ENCODE data around the gene SSBP2. TPM values are rescaled to one million over a fixed set of nuclear protein-coding genes. Genes with fewer than 3 reads are reported as not detected.
A peak's percentile ranks its signal among the peaks of the same experiment; 100 is the strongest.

Gene SSBP2
- total RNA-seq, 2 experiments from 2014 or later = 28.1 to 30.3 TPM

DNA sequence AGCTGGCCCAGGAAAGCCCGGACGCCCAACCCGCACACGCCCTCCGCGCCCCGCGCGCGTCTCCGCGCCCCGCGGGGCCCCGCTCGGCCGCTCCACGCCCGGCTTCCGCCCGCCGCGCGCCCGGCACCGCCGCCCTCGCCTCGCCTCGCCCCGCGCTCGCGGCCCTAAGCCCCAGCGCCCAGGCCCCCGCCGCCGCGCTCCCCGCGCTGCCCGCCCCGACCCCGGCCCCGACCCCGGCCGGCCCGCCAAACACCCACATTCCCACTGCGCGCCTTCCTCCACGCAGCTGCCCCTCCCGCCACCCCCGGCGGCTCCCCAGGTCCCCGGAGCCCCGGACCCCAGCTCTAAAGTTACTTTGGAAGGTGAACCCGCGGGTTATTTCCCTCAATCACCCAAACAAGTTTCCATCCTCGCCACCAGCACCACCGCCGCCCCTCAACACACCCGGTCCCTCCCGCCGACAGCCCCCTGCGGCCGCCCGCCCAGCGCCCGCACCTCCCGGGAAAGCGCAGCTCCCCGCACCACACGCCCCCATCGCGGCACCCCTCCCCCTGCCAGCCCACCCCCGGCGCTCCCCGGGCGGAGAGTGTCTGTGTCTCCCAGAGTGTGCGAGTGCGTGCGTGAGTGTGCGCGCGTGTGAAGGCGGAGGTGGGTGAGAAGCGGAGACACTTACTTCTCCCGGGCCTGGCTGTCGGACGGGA lies 439 bp downstream of the SSBP2 start:
- peaks cover 2% of the 10 kb centered on the region for H3K36me3 Mint-ChIP-seq (ENCODE audit: low read depth)
- peak overlapping the region; percentile 87 for H3K27ac Mint-ChIP-seq
- H3K9me3 Mint-ChIP-seq = no peaks in the 10 kb centered on the region
- ChIA-PET CTCF (interaction anchor here (0.7 to 2.8 kb wide), 10 partner anchors 29 to 415 kb away, joined by 3 to 54 read pairs (median 4); no protein-coding TSS in a partner anchor), POLR2A (interaction anchor here (0.6 to 6.0 kb wide), 32 partner anchors 9 to 1097 kb away, joined by 3 to 280 read pairs (median 5); partner anchors contain the start of genes ATG10, RPS23 and ZCCHC9)
- H3K4me1 Mint-ChIP-seq = peaks cover 26% of the 10 kb centered on the region
- peak overlapping the region; percentile 87 for H3K4me3 Mint-ChIP-seq
- H3K27me3 Mint-ChIP-seq = peaks cover 24% of the 10 kb centered on the region
- DNase-seq = peak; percentile 40

DNA sequence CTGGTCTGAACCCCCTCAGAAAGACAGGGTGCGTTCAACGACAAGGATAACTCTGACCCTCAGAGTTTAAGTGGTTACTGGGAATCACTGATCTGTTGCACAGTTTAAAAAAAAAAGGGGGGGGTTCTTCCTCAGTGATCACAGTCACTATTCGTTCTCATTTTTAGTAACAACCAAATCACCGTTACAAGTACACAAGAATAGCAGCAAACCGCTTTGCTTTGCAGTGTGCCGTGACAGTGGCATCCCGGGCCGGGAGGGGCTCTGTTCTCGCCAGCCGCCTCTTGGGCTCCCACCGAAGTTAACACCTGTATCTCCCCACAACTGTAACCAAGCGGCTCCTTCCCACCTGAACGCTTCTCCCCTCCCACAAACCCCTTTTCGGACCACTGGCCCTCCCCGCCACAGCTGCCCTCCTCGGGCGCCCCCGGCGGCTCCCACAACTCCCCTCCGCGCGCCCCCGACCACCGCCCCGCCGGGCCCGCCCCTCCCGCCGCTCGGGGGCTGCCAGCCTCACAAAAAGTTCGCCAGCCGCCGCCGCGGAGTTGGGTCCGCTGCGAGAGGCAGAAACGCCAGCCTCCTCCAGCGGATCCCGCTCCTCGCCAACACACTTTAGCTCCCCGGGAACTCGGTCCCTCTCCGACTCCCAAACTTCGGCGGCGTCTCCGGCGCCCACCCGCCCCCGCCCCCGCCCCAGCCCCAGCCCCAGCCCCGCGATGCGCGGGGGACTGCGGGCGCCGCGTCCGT lies 1.2 kb downstream of the SSBP2 start:
- DNase-seq = peak; percentile 56
- peaks cover 24% of the 10 kb centered on the region for H3K27me3 Mint-ChIP-seq
- H3K4me1 Mint-ChIP-seq = peaks cover 26% of the 10 kb centered on the region
- peak overlapping the region; percentile 74 for H3K27ac Mint-ChIP-seq
- H3K4me3 Mint-ChIP-seq = peak overlapping the region; percentile 86
- CTCF ChIA-PET = interaction anchor here (1.1 to 2.8 kb wide), 6 partner anchors 9 to 233 kb away, joined by 3 to 54 read pairs (median 4); no protein-coding TSS in a partner anchor
- H3K9me3 Mint-ChIP-seq = no peaks in the 10 kb centered on the region
- peaks cover 2% of the 10 kb centered on the region for H3K36me3 Mint-ChIP-seq (ENCODE audit: low read depth)
- POLR2A ChIA-PET = interaction anchor here (1.1 to 6.0 kb wide), 17 partner anchors 17 to 1096 kb away, joined by 3 to 280 read pairs (median 6); partner anchors contain the start of genes ATG10 and RPS23

DNA sequence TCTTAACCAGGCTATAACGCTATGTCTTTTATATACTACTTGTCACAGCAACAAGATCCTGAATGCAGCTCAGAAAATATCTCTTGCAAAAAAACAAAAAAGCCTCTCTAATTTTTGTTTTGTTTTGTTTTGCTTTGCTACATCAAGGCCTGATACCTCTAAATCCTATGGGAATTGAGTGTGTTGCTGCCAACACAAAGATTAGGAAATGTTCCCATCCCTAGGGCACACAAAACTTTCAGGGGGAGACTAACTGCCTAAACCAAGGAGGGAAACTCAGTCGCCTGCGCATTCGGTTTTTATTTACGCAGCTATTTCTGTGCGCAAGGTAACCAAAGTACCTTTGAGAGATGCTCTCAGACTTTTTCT lies 1.7 kb downstream of the SSBP2 start:
- Mint-ChIP-seq H3K9me3 (no peaks in the 10 kb centered on the region), H3K36me3 (ENCODE audit: low read depth) (peaks cover 2% of the 10 kb centered on the region), H3K27ac (peak overlapping the region; percentile 74), H3K27me3 (peaks cover 22% of the 10 kb centered on the region), H3K4me3 (peak overlapping the region; percentile 86), H3K4me1 (peaks cover 26% of the 10 kb centered on the region)
- CTCF ChIA-PET = interaction anchor here (1.1 to 1.3 kb wide), 2 partner anchors 9 to 102 kb away, joined by 3 to 4 read pairs; no protein-coding TSS in a partner anchor
- POLR2A ChIA-PET = interaction anchor here (1.5 to 6.0 kb wide), 3 partner anchors 30 to 102 kb away, joined by 3 to 280 read pairs (median 47); no protein-coding TSS in a partner anchor
- DNase-seq = no peak

DNA sequence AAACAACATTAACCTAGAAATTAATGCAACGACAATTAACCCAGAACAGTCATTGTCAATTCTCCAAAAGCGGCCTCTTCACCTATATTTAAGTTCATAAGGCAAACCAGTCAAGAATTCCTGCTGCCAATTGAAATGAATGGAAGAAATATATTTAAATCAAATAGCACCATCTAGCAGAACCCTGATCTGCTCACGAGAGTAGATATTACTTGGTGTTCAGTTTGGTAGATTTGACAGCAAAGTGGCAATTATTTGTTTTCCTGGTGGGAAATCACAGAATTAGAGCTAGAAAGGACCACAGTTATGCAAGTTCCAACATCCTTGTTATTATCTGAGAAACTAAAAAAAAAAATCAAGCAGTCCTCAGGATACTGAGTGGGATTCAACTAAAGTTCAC lies 2.3 kb downstream of the SSBP2 start:
- Mint-ChIP-seq H3K36me3 (ENCODE audit: low read depth) (peaks cover 2% of the 10 kb centered on the region), H3K4me1 (peaks cover 26% of the 10 kb centered on the region), H3K9me3 (no peaks in the 10 kb centered on the region), H3K27ac (no peak overlapping the region), H3K4me3 (peak overlapping the region; percentile 86), H3K27me3 (peaks cover 22% of the 10 kb centered on the region)
- CTCF ChIA-PET = interaction anchor here (1.1 to 1.3 kb wide), 2 partner anchors 8 to 103 kb away, joined by 3 to 4 read pairs; no protein-coding TSS in a partner anchor
- POLR2A ChIA-PET = interaction anchor here (1.5 to 6.0 kb wide), 2 partner anchors 74 to 103 kb away, joined by 3 to 280 read pairs; no protein-coding TSS in a partner anchor
- DNase-seq = no peak

DNA sequence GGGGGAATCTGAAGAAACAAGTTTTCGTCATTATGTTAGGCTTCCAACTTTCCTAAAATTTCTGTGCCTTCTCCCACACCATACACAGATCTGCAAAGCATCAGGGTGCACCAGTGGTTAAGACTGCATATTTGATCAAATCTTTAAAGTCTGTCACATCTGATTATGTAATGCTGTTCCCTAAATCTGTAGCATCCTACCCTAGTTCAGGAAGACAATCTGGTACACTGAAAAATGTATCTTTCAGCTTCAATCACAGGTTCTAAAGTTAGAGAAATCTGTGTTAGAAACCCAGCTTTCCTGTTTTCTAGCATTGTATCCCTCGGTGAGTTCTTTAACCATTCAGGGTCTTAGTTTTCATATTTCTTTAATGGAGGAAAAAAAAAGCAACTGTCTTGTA lies 3.9 kb downstream of the SSBP2 start:
- DNase-seq = no peak
- Mint-ChIP-seq H3K27ac (no peak overlapping the region), H3K4me3 (no peak overlapping the region), H3K9me3 (no peaks in the 10 kb centered on the region), H3K36me3 (ENCODE audit: low read depth) (no peaks in the 10 kb centered on the region), H3K4me1 (peaks cover 21% of the 10 kb centered on the region), H3K27me3 (peaks cover 16% of the 10 kb centered on the region)
- CTCF ChIA-PET = no interaction called here
- POLR2A ChIA-PET = interaction anchor here (1.0 kb wide), 1 partner anchor 105 kb away, joined by 4 read pairs; no protein-coding TSS in a partner anchor

DNA sequence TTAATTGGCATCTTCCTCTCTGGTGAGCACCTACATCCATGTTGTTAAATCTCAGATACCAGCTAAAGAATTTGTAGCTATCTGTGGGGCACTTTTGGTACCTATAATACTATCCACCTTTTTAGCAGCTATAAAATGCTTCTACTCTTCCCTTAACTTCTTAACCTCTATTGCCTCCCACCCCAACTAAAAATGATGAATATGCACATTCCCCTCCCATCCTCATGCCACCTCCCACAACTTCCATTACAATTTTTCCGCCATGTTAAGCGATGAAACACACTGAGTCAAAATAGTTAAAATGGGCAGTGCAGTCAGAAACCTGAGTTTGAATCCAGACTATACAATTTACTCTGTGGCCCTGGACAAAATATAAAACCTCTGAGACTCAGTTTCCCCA lies 10.1 kb downstream of the SSBP2 start:
- POLR2A ChIA-PET = interaction anchor here (0.8 to 2.4 kb wide), 2 partner anchors 10 to 110 kb away, joined by 3 to 14 read pairs; partner anchors contain the start of gene SSBP2
- CTCF ChIA-PET = interaction anchor here (1.6 kb wide), 1 partner anchor 8 kb away, joined by 3 read pairs; no protein-coding TSS in a partner anchor

DNA sequence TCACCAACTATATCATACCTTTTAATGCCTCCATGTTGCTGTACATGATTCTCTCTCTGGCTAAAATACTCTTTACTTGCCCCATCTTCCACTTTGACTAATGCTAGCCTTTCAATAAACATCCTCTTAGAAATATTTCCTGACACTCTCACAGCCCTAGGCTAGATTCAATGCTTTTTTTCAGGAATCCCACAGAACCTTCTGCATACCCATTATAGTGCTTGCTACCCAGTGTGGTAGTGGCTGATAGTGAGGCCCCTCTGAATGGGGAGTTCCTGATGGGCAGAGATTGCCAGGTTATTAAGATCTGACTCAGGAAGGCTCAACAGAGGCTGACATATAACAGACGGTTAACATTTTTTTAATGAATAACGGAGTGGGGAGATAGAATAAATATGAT lies 11.6 kb downstream of the SSBP2 start:
- CTCF ChIA-PET = no interaction called here
- Mint-ChIP-seq H3K4me1 (no peaks in the 10 kb centered on the region), H3K36me3 (ENCODE audit: low read depth) (peaks cover 4% of the 10 kb centered on the region), H3K4me3 (no peak overlapping the region), H3K9me3 (no peaks in the 10 kb centered on the region), H3K27me3 (no peaks in the 10 kb centered on the region), H3K27ac (no peak overlapping the region)
- POLR2A ChIA-PET = no interaction called here
- DNase-seq = no peak

More for the DNA sequence above, 10.1 kb downstream of the SSBP2 start:
- Mint-ChIP-seq H3K36me3 (ENCODE audit: low read depth) (peaks cover 4% of the 10 kb centered on the region), H3K9me3 (no peaks in the 10 kb centered on the region), H3K4me3 (no peak overlapping the region), H3K27me3 (no peaks in the 10 kb centered on the region), H3K27ac (no peak overlapping the region), H3K4me1 (no peaks in the 10 kb centered on the region)
- DNase-seq = no peak

DNA sequence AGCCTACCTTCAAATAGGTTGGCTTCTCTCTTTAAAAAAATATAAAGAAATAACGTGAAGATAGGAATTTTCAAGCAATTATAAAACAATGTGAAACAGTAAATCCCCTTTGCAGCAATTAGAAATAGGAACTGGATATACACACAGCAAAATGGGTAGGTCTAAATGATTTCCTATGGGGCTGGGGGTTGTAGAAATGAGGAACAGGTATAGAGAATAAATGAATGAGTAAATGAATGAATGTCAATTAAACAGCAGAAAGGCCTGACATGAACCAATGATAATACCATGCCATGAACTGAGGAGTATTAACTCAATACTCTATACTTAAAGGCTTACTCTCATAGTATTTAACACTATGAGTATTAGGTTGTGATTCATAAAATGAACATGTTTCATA lies 21.6 kb downstream of the SSBP2 start:
- Mint-ChIP-seq H3K9me3 (no peaks in the 10 kb centered on the region), H3K4me1 (no peaks in the 10 kb centered on the region), H3K4me3 (no peak overlapping the region), H3K27me3 (no peaks in the 10 kb centered on the region), H3K36me3 (ENCODE audit: low read depth) (no peaks in the 10 kb centered on the region), H3K27ac (no peak overlapping the region)
- ChIA-PET CTCF (no interaction called here), POLR2A (no interaction called here)
- no peak for DNase-seq

DNA sequence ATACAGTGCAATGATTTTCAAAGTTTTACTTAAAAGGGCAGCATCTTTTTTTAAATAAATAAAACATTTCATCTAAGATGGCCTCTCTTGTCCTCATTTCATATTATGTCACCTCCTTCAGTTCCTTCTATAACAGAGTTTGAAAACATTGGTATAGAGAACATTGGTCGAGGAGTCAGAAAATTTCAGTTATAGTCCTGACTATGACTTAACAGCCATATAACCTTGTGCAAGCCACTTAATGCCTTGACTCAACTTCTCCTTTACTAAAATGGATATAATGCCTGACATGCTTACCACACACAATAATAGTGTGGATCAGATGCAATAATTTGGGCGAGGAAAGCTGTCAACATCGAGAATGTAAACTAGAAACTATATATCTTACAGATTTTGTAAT lies 22.6 kb downstream of the SSBP2 start:
- no peak overlapping the region for H3K4me3 Mint-ChIP-seq
- CTCF ChIA-PET = no interaction called here
- POLR2A ChIA-PET = no interaction called here
- no peak overlapping the region for H3K27ac Mint-ChIP-seq
- no peaks in the 10 kb centered on the region for H3K36me3 Mint-ChIP-seq (ENCODE audit: low read depth)
- H3K9me3 Mint-ChIP-seq = no peaks in the 10 kb centered on the region
- H3K4me1 Mint-ChIP-seq = no peaks in the 10 kb centered on the region
- H3K27me3 Mint-ChIP-seq = no peaks in the 10 kb centered on the region
- no peak for DNase-seq

DNA sequence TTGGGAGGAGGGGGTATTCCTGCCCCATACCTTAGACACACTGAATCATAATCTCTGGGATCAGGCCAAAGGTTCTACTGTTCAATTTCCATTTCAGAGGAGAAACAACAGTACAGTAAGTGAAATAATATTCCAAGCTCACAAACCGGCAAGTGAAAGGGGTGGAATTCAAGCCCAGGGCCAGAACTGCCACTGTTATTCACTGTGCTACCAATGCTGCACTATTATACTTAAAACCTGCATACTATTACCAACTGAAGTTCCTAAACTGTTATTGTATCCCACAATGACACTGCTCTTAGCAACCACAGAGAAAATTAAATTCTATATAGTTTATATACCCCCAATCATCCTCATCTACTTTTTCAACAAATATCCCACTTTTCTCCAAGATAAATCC lies 24.6 kb downstream of the SSBP2 start:
- Mint-ChIP-seq H3K4me3 (no peak overlapping the region), H3K36me3 (ENCODE audit: low read depth) (no peaks in the 10 kb centered on the region), H3K9me3 (no peaks in the 10 kb centered on the region), H3K4me1 (peaks cover 4% of the 10 kb centered on the region), H3K27ac (no peak overlapping the region), H3K27me3 (no peaks in the 10 kb centered on the region)
- DNase-seq = no peak
- ChIA-PET POLR2A (no interaction called here), CTCF (no interaction called here)

DNA sequence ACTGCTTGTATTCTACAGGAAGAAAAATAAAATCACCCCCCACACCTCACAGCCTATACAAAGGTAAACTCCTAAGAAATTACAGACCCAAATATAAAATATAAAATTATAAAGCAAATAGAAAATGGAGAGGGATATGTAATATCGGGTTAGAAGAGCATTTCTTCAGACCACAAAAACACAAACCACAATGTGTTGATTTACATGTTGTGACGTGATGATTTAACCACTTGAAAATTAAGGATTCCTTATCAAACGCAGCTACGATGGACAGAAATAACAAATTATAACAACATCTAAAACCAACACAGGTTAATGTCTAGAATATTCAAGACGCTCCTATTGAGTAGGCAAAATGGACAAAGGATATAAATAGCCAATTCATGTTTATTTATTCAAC lies 26.3 kb downstream of the SSBP2 start:
- ChIA-PET CTCF (no interaction called here), POLR2A (no interaction called here)
- Mint-ChIP-seq H3K27me3 (no peaks in the 10 kb centered on the region), H3K36me3 (ENCODE audit: low read depth) (peaks cover under 1% of the 10 kb centered on the region), H3K4me3 (no peak overlapping the region), H3K27ac (no peak overlapping the region), H3K9me3 (no peaks in the 10 kb centered on the region), H3K4me1 (peaks cover 7% of the 10 kb centered on the region)
- DNase-seq = no peak

DNA sequence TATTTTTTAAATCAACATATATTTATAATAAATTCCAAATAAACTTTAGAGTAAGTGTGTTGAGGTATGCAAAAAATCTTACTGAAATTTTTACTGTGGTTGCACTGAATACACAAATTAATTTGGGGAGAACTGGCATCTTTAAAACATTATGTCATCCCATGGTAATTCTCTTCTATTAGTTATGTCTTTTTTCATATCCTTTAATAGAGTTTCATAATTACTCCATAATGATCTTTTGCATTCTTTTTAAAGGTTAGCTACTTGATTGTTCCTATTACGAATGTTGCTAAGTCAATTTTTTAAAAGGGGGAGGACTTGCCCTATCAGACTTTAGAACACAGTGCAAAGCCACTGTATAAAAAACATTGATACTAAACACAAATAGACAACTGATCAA lies 26.8 kb downstream of the SSBP2 start:
- DNase-seq = no peak
- Mint-ChIP-seq H3K36me3 (ENCODE audit: low read depth) (peaks cover 3% of the 10 kb centered on the region), H3K4me1 (peaks cover 8% of the 10 kb centered on the region), H3K27ac (no peak overlapping the region), H3K4me3 (no peak overlapping the region), H3K27me3 (no peaks in the 10 kb centered on the region), H3K9me3 (no peaks in the 10 kb centered on the region)
- ChIA-PET CTCF (no interaction called here), POLR2A (no interaction called here)

DNA sequence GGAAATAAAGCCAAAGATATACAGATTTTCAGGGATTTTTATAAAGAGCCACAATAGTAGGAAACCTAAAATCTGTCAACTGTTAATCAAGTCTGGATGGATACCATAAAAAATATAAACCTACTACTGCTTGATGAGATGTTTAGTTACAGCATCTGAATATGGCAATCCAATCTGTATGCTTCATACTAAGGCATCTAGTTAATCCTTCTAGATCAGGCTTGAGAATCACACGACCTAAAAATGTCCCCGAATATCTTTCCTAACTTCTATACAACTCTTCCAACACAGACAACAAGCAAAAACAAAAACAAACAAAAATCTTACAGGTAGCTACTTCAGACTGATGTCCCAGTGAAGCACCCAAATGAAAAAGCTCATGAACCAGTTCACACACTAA lies 29.8 kb downstream of the SSBP2 start:
- Mint-ChIP-seq H3K36me3 (ENCODE audit: low read depth) (peaks cover 3% of the 10 kb centered on the region), H3K27ac (no peak overlapping the region), H3K4me3 (no peak overlapping the region), H3K4me1 (peaks cover 15% of the 10 kb centered on the region), H3K9me3 (no peaks in the 10 kb centered on the region), H3K27me3 (no peaks in the 10 kb centered on the region)
- no peak for DNase-seq
- ChIA-PET CTCF (no interaction called here), POLR2A (interaction anchor here (1.4 kb wide), 1 partner anchor 30 kb away, joined by 4 read pairs; the partner anchor contains the start of gene SSBP2)

Data from activated CD4-positive, alpha-beta memory T cell treated with anti-CD3 and anti-CD28 coated beads, Interleukin-2, amount 10 ng/mL, durations not matched to agents 7 days and 5 days (primary cell).